GM12878 (cell line): Measurements from ENCODE around the gene DNAI7. TPM values are rescaled to one million over a fixed set of nuclear protein-coding genes. Genes with fewer than 3 reads are reported as not detected.

Experiments used
- ATAC-seq: fragments of 200-7000 bp; cut with Tn5 transposase; 3 replicates; pipeline ENCODE4 v1.9.1; 2020; ENCODE audit warnings: mild to moderate bottlenecking, moderate library complexity
- BruUV-seq: library from RNA; stranded (reverse); fragments of 400-500 nt; replicated peaks from 2 replicates; lab custom pipeline; 2021; lab: Mats Ljungman, UMichigan
- CTCF ChIA-PET: fragments of 300-600 bp; sonication (Branson Sonifier 250); formaldehyde crosslinking; extraction: SDS; loops from one replicate; lab custom pipeline; 2021; ENCODE audit warnings: inconsistent platforms; lab: Yijun Ruan, JAX
- POLR2A ChIA-PET: fragments of 350-600 bp; formaldehyde crosslinking; extraction: SDS; loops from one replicate; lab custom pipeline; 2021; ENCODE audit warnings: inconsistent platforms; lab: Charles Lee
- RAD21 ChIA-PET: fragments of 300-600 bp; sonication (Branson Sonifier 250); formaldehyde crosslinking; loops from one replicate; lab custom pipeline; 2023; ENCODE audit warnings: antibody characterized with exemption; ENCODE audit not compliant: unreplicated experiment; lab: Charles Lee
- SMC1A ChIA-PET: fragments of 300-600 bp; sonication (Branson Sonifier 250); formaldehyde crosslinking; loops from one replicate; lab custom pipeline; 2023; ENCODE audit not compliant: unreplicated experiment, uncharacterized antibody; lab: Charles Lee
- DNase-seq: peaks from one replicate; pipeline ENCODE4 v3.0.0-alpha.2; 2011; ENCODE audit warnings: low read depth, low spot score
- FAIRE-seq: peaks from 3 replicates; lab custom pipeline; 2011; peaks lifted over from hg19 to GRCh38; lab: Jason Lieb, UNC
- H2AFZ ChIP-seq: 2 replicates; pipeline ENCODE4 v1.6.0; 2011; ENCODE audit warnings: low read depth, low read length, control low read depth; ENCODE audit not compliant: control insufficient read depth
- H3K27ac ChIP-seq: 2 replicates; pipeline ENCODE4 v1.5.1; 2011; ENCODE audit warnings: control low read depth; ENCODE audit not compliant: control insufficient read depth, insufficient read depth
- H3K27me3 ChIP-seq, 2 experiments: replicated peaks in 1 of 2; 2 replicates each; pipeline versions ENCODE4 v1.6.0 to v1.6.1; 2011; ENCODE audit warnings: low read length in 1 of 2; ENCODE audit not compliant: control insufficient read depth in 2 of 2, insufficient read depth in 2 of 2
- H3K36me3 ChIP-seq, 2 experiments: 2 replicates each; pipeline ENCODE4 v1.5.1; 2011; ENCODE audit warnings: low read length in 1 of 2; ENCODE audit not compliant: control insufficient read depth in 2 of 2, insufficient read depth in 2 of 2
- H3K4me1 ChIP-seq: 2 replicates; pipeline ENCODE4 v1.6.1; 2011; ENCODE audit warnings: mild to moderate bottlenecking, low read length, moderate library complexity, mixed read lengths; ENCODE audit not compliant: control insufficient read depth, insufficient read depth
- H3K4me2 ChIP-seq: 2 replicates; pipeline ENCODE4 v1.6.0; 2011; ENCODE audit warnings: control low read depth; ENCODE audit not compliant: control insufficient read depth, insufficient read depth
- H3K4me3 ChIP-seq: fragments of 200-600 bp; sonication (generic); 2 replicates; pipeline ENCODE4 v1.5.1; 2016
- H3K79me2 ChIP-seq: 2 replicates; pipeline ENCODE4 v1.6.0; 2011; ENCODE audit warnings: low read length; ENCODE audit not compliant: control insufficient read depth, insufficient read depth
- H3K9ac ChIP-seq: 2 replicates; pipeline ENCODE4 v1.8.0; 2011; ENCODE audit warnings: low read length, control low read depth, mixed read lengths; ENCODE audit not compliant: control insufficient read depth, insufficient read depth
- H3K9me3 ChIP-seq: replicated peaks from 3 replicates; pipeline ENCODE4 v1.5.1; 2011; ENCODE audit warnings: mild to moderate bottlenecking, low read length; ENCODE audit not compliant: control insufficient read depth, insufficient read depth
- H4K20me1 ChIP-seq: 2 replicates; pipeline ENCODE4 v1.6.0; 2011; ENCODE audit not compliant: control insufficient read depth, insufficient read depth
- BMI1 ChIP-seq: fragments of 450-650 bp; IDR thresholded peaks from 2 replicates; pipeline ENCODE4 v1.6.1; 2016; ENCODE audit warnings: mild to moderate bottlenecking, moderate library complexity, borderline replicate concordance
- CBFB ChIP-seq: IDR thresholded peaks from 2 replicates; pipeline ENCODE4 v1.6.1; 2016; ENCODE audit warnings: antibody characterized with exemption, low read depth
- CHD2 ChIP-seq: IDR thresholded peaks from 2 replicates; pipeline ENCODE4 v1.6.1; 2011; ENCODE audit warnings: low read depth, low read length, improper control_type of control experiment, borderline replicate concordance
- E2F4 ChIP-seq: IDR thresholded peaks from 2 replicates; pipeline ENCODE4 v1.6.1; 2012; ENCODE audit warnings: low read depth, low read length, improper control_type of control experiment
- E2F8 ChIP-seq: fragments of 450-650 bp; IDR thresholded peaks from 2 replicates; pipeline ENCODE4 v1.6.1; 2018; ENCODE audit warnings: mild to moderate bottlenecking, low read depth, moderate library complexity; ENCODE audit not compliant: partially characterized antibody
- EED ChIP-seq: sonication (generic); IDR thresholded peaks from 2 replicates; pipeline ENCODE4 v1.6.1; 2016; ENCODE audit warnings: antibody characterized with exemption, low read depth
- EGR1 ChIP-seq, 2 experiments: IDR thresholded peaks; 1 replicate in 1 of 2; 2 replicates in 1 of 2; pipeline ENCODE4 v1.6.1; 2011 to 2012; ENCODE audit warnings: low read depth in 2 of 2, low read length in 2 of 2, borderline replicate concordance in 1 of 2, mild to moderate bottlenecking in 1 of 2, moderate library complexity in 1 of 2
- NFYA ChIP-seq: IDR thresholded peaks from 2 replicates; pipeline ENCODE4 v1.6.1; 2011; ENCODE audit warnings: low read depth, mild to moderate bottlenecking, low read length, improper control_type of control experiment, borderline replicate concordance
- SIN3A ChIP-seq: IDR thresholded peaks from 2 replicates; pipeline ENCODE4 v1.6.1; 2012; ENCODE audit warnings: low read depth, low read length, improper control_type of control experiment
- ZNF687 ChIP-seq: fragments of 450-650 bp; IDR thresholded peaks from 2 replicates; pipeline ENCODE4 v1.6.1; 2017; ENCODE audit warnings: mild to moderate bottlenecking, moderate library complexity
- in situ Hi-C: fragments of 300-500 bp; cut with MboI; formaldehyde crosslinking; loops from 9 replicates; pipeline ENCODE4 v1.14.3; 2018; ENCODE audit warnings: mixed read lengths
- intact Hi-C: fragments of 100-400 bp; cut with micrococcal nuclease; formaldehyde crosslinking; loops from one replicate; pipeline ENCODE4 v1.14.2; 2022; ENCODE audit not compliant: unreplicated experiment
- polyA plus RNA-seq, 11 experiments: library from polyadenylated mRNA; depleted of rRNA in 4 of 11; unstranded in 6 of 11; stranded (reverse) in 5 of 11; fragments of >200 nt; fragmentation: Nextera tagmentation in 4 of 11; fragmentation: Illumina TruSeq in 1 of 11; extraction: Ambion mirVana in 4 of 11; extraction: Trizol in 1 of 11; gene quantifications; 1 replicate in 1 of 11; 2 replicates in 10 of 11; pipeline versions ENCODE4 v1.2.1 to v1.2.3, GENCODE V29; 2011 to 2016; ENCODE audit warnings: inconsistent platforms in 2 of 11, missing spikeins in 2 of 11, low read depth in 1 of 11
- total RNA-seq, 4 experiments: library from RNA; depleted of rRNA in 3 of 4; stranded (reverse); fragments of >200 nt in 3 of 4; fragmentation: Illumina TruSeq in 1 of 4; extraction: Trizol in 1 of 4; gene quantifications; 2 replicates each; pipeline versions ENCODE4 v1.2.1 to v1.2.3, GENCODE V29; 2013 to 2021
- TF ChIP-seq, protein P1 (sequence below): IDR thresholded peaks from 2 replicates; pipeline ENCODE4 v1.6.1; 2011; ENCODE audit warnings: mild to moderate bottlenecking, low read depth, low read length, moderate library complexity; ENCODE audit not compliant: insufficient replicate concordance

Gene DNAI7
- total and polyA plus RNA-seq, 10 of the 15 experiments (the other 5 are each of a cell fraction or from before 2014, with no cell fraction given) = 0.05 to 0.48 (median 0.13) TPM; not detected in 4

DNA sequence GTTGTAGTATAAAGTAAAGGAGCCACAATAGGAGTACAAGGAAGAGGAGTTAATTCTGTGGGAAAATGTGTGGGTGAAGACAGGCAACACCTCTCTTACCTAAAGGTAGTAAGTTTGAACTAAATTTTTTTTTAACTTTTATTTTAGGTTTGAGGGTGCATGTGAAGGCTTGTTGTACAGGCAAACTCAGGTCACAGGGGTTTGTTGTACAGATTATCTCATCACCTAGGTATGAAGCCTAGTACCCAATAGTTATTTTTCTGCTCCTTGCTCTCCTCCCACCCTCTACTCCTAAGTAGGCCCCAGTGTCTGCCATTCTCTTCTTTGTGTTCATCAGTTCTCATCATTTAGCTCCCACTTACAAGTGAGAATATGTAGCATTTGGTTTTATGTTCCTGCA lies 70.5 kb downstream of the DNAI7 start:
- no peak overlapping the region for H2AFZ ChIP-seq
- intact Hi-C loops (no loop called here), in situ Hi-C loops (no loop called here)
- POLR2A ChIA-PET = interaction anchor here (0.6 kb wide), 1 partner anchor 417 kb away, joined by 3 read pairs; no protein-coding TSS in a partner anchor
- FAIRE-seq (no peak), ATAC-seq (no peak), DNase-seq (no peak)
- CTCF ChIA-PET = interaction anchor here (0.6 to 10.8 kb wide), 7 partner anchors 30 to 266 kb away, joined by 3 to 161 read pairs (median 4); no protein-coding TSS in a partner anchor
- peaks cover 2% of the 10 kb centered on the region; the same call in 1 of the 2 replicates for H3K4me1 ChIP-seq
- H3K27ac ChIP-seq = no peak overlapping the region
- SMC1A ChIA-PET = interaction anchor here (0.7 to 2.4 kb wide), 9 partner anchors 16 to 271 kb away, joined by 3 to 19 read pairs (median 4); no protein-coding TSS in a partner anchor
- BruUV-seq = no TSS peak
- RAD21 ChIA-PET = interaction anchor here (1.1 to 2.2 kb wide), 4 partner anchors 71 to 132 kb away, joined by 3 to 14 read pairs (median 4); no protein-coding TSS in a partner anchor
- no peak overlapping the region for H3K4me2 ChIP-seq
- no peaks in the 10 kb centered on the region for H3K79me2 ChIP-seq
- no peaks in the 10 kb centered on the region for H3K9me3 ChIP-seq
- H3K36me3 ChIP-seq = no peaks in the 10 kb centered on the region
- no peak for TF ChIP-seq CBFB
- no peak for TF ChIP-seq SIN3A
- no peak for TF ChIP-seq EGR1 (IDR thresholded peaks at IDR 0.05; ENCODE audit: borderline replicate concordance in 1 of 2, low read depth in 2 of 2, low read length in 2 of 2)
- no peak for TF ChIP-seq EED
- TF ChIP-seq E2F4 = no peak
- TF ChIP-seq, protein P1, sequence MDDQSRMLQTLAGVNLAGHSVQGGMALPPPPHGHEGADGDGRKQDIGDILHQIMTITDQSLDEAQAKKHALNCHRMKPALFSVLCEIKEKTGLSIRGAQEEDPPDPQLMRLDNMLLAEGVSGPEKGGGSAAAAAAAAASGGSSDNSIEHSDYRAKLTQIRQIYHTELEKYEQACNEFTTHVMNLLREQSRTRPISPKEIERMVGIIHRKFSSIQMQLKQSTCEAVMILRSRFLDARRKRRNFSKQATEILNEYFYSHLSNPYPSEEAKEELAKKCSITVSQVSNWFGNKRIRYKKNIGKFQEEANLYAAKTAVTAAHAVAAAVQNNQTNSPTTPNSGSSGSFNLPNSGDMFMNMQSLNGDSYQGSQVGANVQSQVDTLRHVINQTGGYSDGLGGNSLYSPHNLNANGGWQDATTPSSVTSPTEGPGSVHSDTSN = no peak
- TF ChIP-seq BMI1 = no peak
- no peak for TF ChIP-seq ZNF687
- TF ChIP-seq E2F8 = no peak
- no peak for TF ChIP-seq NFYA
- TF ChIP-seq CHD2 = no peak
- H3K4me3 ChIP-seq = no peak overlapping the region
- H3K27me3 ChIP-seq = no peaks in the 10 kb centered on the region
- H3K9ac ChIP-seq = no peak overlapping the region
- no peaks in the 10 kb centered on the region for H4K20me1 ChIP-seq
